Osteoblast (primary cell): ENCODE measurements around the gene SETDB1. TPM values are rescaled to one million over a fixed set of nuclear protein-coding genes. Genes with fewer than 3 reads are reported as not detected.

Experiments used
- DNase-seq: peaks from one replicate; pipeline ENCODE4 v3.0.0; 2011; ENCODE audit warnings: low spot score, mixed read lengths; ENCODE audit not compliant: insufficient read length; ENCODE audit errors: missing footprints
- H2AFZ ChIP-seq: 2 replicates; pipeline ENCODE4 v1.6.0; 2011; ENCODE audit warnings: mild to moderate bottlenecking, low read length
- H3K27ac ChIP-seq: 2 replicates; pipeline ENCODE4 v1.5.1; 2011; ENCODE audit warnings: mild to moderate bottlenecking, low read depth, low read length, moderate library complexity
- H3K27me3 ChIP-seq: 2 replicates; pipeline ENCODE4 v1.6.0; 2012; ENCODE audit warnings: mild to moderate bottlenecking, control low read depth, inconsistent platforms, low read length, moderate library complexity; ENCODE audit not compliant: insufficient read depth
- H3K36me3 ChIP-seq: 2 replicates; pipeline ENCODE4 v1.5.1; 2011; ENCODE audit warnings: mild to moderate bottlenecking, low read length, control low read depth, moderate library complexity; ENCODE audit not compliant: insufficient read depth
- H3K4me1 ChIP-seq: 2 replicates; pipeline ENCODE4 v1.5.1; 2011; ENCODE audit warnings: mild to moderate bottlenecking, low read length, control low read depth, moderate library complexity; ENCODE audit not compliant: insufficient read depth
- H3K4me2 ChIP-seq: 2 replicates; pipeline ENCODE4 v1.6.0; 2011; ENCODE audit warnings: mild to moderate bottlenecking, low read length; ENCODE audit not compliant: insufficient read depth
- H3K4me3 ChIP-seq: fragments of 200-600 bp; sonication (generic); 3 replicates; pipeline ENCODE4 v1.5.1; 2012; ENCODE audit warnings: mild to moderate bottlenecking, low read length, inconsistent platforms; ENCODE audit not compliant: insufficient read depth
- H3K79me2 ChIP-seq: 2 replicates; pipeline ENCODE4 v1.6.0; 2012; ENCODE audit warnings: mild to moderate bottlenecking, low read length, control low read depth, inconsistent platforms; ENCODE audit not compliant: insufficient read depth
- H3K9me3 ChIP-seq: 2 replicates; pipeline ENCODE4 v1.5.1; 2011; ENCODE audit warnings: low read depth, low read length, control low read depth
- H4K20me1 ChIP-seq: 2 replicates; pipeline ENCODE4 v1.6.0; 2012; ENCODE audit warnings: mild to moderate bottlenecking, low read length, control low read depth; ENCODE audit not compliant: insufficient read depth
- total RNA-seq: library from RNA; depleted of rRNA; stranded (reverse); fragments of >200 nt; gene quantifications from 2 replicates; pipeline ENCODE4 v1.2.3, GENCODE V29; 2012
- TF ChIP-seq, protein P1 (sequence below): IDR thresholded peaks from 2 replicates; pipeline ENCODE4 v1.5.1; 2011; ENCODE audit warnings: mild to moderate bottlenecking, low read depth, low read length, moderate library complexity; ENCODE audit errors: extremely low read depth

SETDB1 gene
- total RNA-seq, 1 donor, result 42.3 TPM

DNA sequence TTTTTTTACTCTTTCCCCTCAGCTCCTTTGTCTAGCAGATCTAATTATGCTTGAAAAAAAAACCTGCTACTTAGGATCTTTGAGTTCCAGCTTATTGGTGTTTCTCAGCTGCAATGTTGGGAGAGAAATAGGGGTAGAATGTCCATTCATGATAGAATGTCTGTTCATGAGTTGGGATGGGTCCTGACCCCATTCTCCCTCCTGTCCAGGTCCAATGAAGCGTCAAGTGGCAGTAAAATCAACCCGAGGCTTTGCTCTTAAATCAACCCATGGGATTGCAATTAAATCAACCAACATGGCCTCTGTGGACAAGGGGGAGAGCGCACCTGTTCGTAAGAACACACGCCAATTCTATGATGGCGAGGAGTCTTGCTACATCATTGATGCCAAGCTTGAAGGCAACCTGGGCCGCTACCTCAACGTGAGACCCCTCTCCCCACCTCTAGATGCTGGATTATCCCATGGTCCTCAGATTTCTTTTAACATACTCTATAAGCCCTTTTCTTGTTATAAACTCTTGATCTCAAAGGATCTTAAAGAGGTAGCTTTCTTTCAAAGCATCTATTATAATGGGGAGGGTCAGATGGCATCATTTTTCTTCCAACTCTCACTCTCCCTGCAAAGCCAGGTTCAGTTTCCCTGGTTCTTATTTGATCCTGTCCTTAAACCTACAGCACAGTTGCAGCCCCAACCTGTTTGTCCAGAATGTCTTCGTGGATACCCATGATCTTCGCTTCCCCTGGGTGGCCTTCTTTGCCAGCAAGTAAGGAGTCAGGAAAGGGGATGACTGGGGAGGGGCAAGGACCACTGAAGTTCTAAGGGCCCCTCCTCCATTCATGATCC lies 37.4 kb downstream of the SETDB1 start:
- Histone ChIP-seq H3K4me1 (no peaks in the 10 kb centered on the region), H4K20me1 (peaks cover 16% of the 10 kb centered on the region), H3K79me2 (peaks cover 24% of the 10 kb centered on the region), H3K36me3 (peaks cover 89% of the 10 kb centered on the region), H3K9me3 (no peaks in the 10 kb centered on the region), H2AFZ (no peak overlapping the region), H3K4me3 (no peak overlapping the region), H3K4me2 (no peak overlapping the region), H3K27ac (no peak overlapping the region), H3K27me3 (no peaks in the 10 kb centered on the region)
- TF ChIP-seq, protein P1, sequence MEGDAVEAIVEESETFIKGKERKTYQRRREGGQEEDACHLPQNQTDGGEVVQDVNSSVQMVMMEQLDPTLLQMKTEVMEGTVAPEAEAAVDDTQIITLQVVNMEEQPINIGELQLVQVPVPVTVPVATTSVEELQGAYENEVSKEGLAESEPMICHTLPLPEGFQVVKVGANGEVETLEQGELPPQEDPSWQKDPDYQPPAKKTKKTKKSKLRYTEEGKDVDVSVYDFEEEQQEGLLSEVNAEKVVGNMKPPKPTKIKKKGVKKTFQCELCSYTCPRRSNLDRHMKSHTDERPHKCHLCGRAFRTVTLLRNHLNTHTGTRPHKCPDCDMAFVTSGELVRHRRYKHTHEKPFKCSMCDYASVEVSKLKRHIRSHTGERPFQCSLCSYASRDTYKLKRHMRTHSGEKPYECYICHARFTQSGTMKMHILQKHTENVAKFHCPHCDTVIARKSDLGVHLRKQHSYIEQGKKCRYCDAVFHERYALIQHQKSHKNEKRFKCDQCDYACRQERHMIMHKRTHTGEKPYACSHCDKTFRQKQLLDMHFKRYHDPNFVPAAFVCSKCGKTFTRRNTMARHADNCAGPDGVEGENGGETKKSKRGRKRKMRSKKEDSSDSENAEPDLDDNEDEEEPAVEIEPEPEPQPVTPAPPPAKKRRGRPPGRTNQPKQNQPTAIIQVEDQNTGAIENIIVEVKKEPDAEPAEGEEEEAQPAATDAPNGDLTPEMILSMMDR, result no peak
- DNase-seq, result no peak

DNA sequence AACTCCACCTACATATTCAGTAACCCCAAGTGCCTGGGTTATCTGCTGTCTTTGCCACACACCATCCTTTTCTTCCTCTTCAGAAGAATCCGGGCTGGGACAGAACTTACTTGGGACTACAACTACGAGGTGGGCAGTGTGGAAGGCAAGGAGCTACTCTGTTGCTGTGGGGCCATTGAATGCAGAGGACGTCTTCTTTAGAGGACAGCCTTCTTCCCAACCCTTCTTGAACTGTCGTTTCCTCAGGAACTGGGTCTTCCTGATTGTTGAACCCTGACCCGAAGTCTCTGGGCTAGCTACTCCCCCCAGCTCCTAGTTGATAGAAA lies 38.0 kb downstream of the SETDB1 start:
- DNase-seq, result no peak
- Histone ChIP-seq H3K27me3 (no peaks in the 10 kb centered on the region), H4K20me1 (peaks cover 22% of the 10 kb centered on the region), H3K9me3 (no peaks in the 10 kb centered on the region), H3K4me3 (no peak overlapping the region), H3K4me2 (no peak overlapping the region), H3K27ac (no peak overlapping the region), H3K36me3 (peaks cover 88% of the 10 kb centered on the region), H3K79me2 (peaks cover 30% of the 10 kb centered on the region), H2AFZ (no peak overlapping the region), H3K4me1 (no peaks in the 10 kb centered on the region)
- TF ChIP-seq, protein P1, result no peak

DNA sequence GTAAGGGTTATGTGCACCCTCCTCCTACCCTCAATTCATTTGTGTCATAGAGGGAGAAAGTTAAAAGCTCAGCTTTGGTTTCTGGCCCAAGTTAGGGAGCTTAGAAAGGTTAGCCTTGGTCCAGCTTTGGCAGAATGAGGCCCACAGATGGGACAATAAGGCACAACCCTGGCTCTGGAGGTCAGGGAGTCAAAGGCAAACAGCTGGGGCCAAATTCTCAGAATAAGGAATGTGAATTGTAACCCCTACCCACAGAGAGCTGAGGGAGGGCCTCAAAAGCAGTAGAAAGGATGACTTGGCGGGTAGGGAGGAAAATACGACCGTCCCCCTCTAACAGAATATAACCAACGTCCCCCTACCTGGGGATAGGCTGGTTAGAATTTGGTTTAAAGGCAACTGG lies 39.4 kb downstream of the SETDB1 start:
- H3K79me2 ChIP-seq, result peaks cover 44% of the 10 kb centered on the region
- no peaks in the 10 kb centered on the region for H3K27me3 ChIP-seq
- no peak overlapping the region for H2AFZ ChIP-seq
- peaks cover 4% of the 10 kb centered on the region for H3K4me1 ChIP-seq
- TF ChIP-seq, protein P1, result no peak
- no peak overlapping the region for H3K27ac ChIP-seq
- H3K9me3 ChIP-seq, result no peaks in the 10 kb centered on the region
- no peak overlapping the region for H3K4me3 ChIP-seq
- H3K36me3 ChIP-seq, result peaks cover 78% of the 10 kb centered on the region
- H3K4me2 ChIP-seq, result no peak overlapping the region
- H4K20me1 ChIP-seq, result peaks cover 33% of the 10 kb centered on the region
- DNase-seq, result no peak

DNA sequence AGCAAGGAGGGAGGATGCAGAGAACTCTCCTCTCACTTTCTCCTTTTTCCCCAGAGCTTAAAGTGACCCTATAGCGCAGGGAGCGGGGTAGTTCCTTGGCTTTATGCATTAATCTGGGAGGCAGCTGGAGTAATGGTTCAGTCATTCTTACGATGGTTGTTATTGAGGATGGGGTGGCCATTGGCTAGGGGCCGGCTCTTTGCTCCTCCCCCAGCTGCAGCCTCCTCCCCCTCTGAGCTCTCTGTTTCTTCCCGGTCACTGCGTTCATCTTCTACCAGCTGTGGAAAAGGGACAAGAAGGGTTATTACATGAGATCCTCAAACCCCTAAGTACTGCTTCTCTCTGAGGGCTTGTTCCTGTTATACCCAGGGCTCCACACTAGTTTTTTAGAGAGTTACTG lies 39.8 kb downstream of the SETDB1 start:
- H3K9me3 ChIP-seq, result no peaks in the 10 kb centered on the region
- peaks cover 48% of the 10 kb centered on the region for H3K79me2 ChIP-seq
- peaks cover 8% of the 10 kb centered on the region for H3K4me1 ChIP-seq
- no peak overlapping the region for H3K4me3 ChIP-seq
- no peak overlapping the region for H3K27ac ChIP-seq
- no peak overlapping the region for H3K4me2 ChIP-seq
- H2AFZ ChIP-seq, result no peak overlapping the region
- peaks cover 37% of the 10 kb centered on the region for H4K20me1 ChIP-seq
- no peak for DNase-seq
- H3K27me3 ChIP-seq, result no peaks in the 10 kb centered on the region
- TF ChIP-seq, protein P1, result no peak
- H3K36me3 ChIP-seq, result peaks cover 74% of the 10 kb centered on the region
